ENCODE measurements around the gene PRPS2.

The PRPS2 gene

DNA sequence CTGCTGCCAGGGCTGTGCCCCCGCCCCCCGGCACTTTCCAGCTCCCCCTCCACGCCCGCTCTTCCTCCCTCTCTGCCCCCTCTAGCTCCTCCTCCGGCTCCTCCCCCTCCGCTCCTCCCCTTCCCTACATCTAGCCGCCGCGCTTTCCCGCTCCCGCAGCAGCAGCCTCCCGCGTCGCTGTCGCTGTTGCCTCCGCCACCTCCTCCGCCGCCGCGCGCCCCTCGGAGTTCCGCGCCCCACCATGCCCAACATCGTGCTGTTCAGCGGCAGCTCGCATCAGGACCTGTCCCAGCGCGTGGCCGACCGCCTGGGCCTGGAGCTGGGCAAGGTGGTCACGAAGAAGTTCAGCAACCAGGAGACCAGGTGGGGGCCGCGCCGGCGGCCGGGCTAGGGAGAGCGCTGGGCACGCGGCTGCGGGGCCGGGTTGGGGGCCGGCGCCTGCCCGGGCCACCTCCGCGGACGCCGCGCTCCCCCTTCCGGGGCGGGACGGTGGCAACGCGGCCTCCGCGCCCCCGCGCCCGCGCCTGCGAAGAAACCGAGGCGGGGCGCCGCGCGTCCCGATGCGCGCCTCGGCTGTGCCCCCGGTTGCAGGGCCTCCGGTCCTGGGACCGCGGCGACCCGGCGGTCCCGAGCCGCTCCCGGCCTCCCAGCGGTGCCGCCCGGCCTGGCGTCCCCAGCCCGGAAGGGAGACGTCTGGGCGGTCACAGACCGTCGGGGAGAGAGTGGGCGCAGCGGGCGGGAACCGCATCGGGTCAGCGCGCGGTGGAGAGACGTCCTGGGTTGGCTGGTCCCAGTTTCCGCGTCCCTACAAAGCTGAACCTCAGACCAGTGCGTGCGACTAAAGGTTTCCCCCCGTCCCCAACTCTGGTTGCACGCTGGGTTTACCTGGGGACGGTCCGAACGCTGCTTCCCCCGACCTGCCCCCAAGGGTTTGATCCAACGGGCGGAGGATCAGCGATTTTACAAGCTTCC, at the start of gene PRPS2:
Gene PRPS2 (plus strand): TSS at position 156 of the 972 bp plus-strand sequence. CDS start 86 bp downstream, at position 242.
- DNase-seq (ENCODE audit: low read depth in 2 of 2) = peak; percentile 43 to 75

GRCh38 chrX:12741416-12741815, 49.8 kb upstream of the PRPS2 start:
- DNase-seq (ENCODE audit: low read depth in 2 of 2) = no peak

DNA sequence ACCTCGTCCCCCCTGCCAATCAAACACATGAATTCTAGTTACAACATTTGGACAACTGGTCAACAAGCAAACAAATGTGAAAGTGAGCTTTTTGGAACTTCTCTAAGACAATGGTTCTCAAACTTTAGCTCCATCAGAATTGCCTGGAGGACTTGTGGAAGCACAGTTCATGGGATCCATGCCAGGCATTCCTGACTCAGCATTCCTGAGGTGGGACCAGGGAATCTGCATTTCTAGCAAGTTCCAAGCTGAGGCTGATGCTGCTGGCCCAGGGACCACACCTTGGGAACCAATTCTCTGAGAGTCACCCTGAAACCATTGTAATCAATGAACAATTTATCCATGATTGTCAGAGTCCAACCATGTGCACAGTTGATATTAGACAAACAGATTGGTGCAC, 43.8 kb upstream of the PRPS2 start:
- DNase-seq (ENCODE audit: low read depth in 2 of 2) = no peak

DNA sequence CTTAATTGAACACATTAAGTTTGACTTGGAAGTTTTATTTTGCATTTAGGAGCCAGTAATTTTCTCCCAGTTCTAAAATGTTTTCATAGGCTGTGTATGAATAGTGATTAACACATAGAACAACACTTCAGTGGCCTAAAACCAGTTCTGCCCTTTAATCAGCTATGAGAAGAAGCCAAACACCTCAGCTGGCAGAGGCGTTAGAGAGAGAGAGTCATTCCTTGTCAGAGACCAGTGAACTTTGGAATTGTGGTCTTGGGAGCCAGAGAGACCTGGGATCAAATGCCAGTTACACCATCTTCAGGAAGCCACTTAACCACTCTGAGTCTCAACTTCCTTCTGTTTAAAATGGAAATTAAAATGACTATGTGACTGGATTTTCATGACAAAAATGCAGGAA, 39.3 kb upstream of the PRPS2 start:
- DNase-seq (ENCODE audit: low read depth in 2 of 2) = no peak

DNA sequence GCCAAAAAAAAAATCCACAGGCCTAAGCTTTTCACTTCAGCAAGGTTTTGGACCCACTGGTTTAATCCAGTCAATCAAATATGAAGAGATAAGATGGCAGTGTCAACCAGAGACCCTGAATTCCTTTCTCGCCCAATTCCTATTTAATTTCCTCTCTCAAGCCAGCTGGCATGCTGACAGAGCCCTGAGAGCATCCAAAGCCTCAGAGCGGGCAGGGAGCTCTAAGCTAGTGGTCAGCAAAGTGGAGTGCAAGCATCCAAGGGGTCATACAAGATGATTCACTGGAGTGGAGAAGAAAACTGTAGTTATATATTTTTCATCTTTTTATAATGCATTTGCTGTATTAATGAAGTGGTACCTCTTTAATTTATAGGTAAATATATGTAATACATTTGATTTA, 37.8 kb upstream of the PRPS2 start:
- no peak for DNase-seq (ENCODE audit: low read depth in 2 of 2)

DNA sequence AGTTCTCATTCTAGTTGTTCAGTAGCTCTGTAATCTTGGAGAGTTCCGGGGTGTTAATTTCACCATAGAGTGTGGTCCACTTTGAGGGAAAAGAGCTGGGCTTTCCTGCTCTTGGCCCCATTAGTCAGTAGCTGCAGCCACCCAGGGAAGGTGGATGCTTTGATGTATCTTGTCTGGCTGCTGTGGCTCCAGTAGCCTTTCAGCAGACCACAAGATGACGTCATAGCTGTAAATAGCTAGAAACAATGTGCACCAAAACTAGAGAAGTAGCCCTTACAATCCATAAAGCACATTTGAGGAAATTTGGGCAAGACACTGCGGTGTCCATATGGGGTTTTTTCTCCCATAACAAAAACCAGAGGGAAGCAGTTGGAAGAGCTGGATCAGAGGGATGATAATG, 32.9 kb upstream of the PRPS2 start:
- no peak for DNase-seq (ENCODE audit: low read depth in 2 of 2)

- no peak for DNase-seq (ENCODE audit: low read depth in 2 of 2)
Measured at GRCh38 chrX:12767856-12768255, 23.4 kb upstream of the PRPS2 start.

DNA sequence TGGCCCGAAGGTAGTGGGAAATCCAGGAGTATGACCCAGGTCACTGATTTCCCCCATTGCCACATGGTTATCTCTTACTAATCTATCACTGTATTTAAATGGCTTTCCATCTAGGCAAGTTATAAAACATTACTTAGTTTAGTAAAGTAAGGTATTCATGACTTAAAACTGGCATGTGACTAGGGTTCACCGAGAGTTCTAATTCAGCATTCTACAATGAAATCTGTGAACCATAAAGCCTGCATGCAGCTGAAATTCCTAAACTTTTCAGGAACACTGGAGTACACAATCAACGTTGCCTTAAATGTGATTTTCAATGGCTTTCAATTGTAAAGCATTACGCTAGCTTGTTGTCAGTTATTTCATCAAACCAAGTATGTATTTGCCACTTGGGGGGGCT, 22.7 kb upstream of the PRPS2 start:
- no peak for DNase-seq (ENCODE audit: low read depth in 2 of 2)

DNA sequence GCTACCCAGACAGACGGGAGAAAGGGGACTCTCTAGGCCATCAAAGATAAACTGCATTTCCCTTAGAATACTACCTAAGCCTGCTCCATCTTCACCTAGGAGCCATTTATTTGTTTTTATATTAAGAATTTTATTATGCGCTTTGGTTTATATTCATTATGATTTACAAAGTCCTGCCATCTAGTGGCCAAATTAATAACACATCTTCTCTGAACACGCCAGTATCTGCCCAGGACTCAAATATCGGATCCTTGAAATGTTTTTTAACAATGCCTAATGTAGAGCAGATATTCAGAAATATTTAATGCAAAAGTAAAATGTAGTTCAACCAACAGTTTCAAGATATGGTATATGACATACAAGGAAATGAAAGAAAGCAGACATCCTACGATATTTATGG, 20.8 kb upstream of the PRPS2 start:
- DNase-seq (ENCODE audit: low read depth in 2 of 2) = no peak

- peak; percentile 27 to 50 for DNase-seq (ENCODE audit: low read depth in 2 of 2)
Measured at GRCh38 chrX:12771445-12772069, 19.7 kb upstream of the PRPS2 start.

DNA sequence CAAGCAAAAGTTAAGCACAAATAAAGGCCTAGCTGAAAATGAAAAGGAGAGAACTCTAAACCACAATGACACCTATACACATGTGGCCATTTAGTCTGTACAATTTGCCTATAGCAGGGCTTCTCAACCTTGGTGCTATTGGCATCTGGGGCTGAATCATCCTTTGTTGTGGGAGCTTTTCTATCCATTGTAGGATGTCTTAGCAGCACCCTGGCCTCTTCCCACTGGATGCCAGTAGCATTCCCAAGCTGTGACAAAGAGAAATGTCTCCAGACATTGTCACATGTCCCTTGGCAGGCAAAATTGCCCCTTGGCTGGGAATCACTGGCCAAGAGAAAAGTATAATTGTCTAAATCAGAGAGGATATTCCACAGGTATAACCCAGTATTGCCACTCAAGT, 13.5 kb upstream of the PRPS2 start:
- no peak for DNase-seq (ENCODE audit: low read depth in 2 of 2)

DNA sequence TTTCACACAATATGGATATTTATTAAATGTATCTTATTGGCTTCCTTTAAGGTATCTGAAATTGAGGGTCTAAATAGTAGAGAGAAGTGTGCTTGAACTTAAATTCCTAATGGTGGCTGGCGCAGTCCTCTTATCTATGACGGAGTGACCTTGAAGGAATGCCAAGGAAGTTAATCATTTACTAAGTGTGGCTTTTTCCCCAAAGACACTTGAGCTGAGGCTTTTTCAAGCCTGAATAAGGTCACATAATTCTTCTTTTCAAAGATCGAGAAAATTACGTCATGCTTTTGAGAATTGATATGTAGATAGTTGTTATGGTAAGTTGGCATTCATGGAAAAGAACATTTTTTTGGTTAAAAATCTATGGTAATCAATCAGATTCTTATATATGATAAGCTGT, 11.7 kb upstream of the PRPS2 start:
- DNase-seq (ENCODE audit: low read depth in 2 of 2) = no peak

- no peak for DNase-seq (ENCODE audit: low read depth in 2 of 2)
Measured at GRCh38 chrX:12788645-12789044, 2.6 kb upstream of the PRPS2 start.

- no peak for DNase-seq (ENCODE audit: low read depth in 2 of 2)
Measured at GRCh38 chrX:12789976-12790375, 1.2 kb upstream of the PRPS2 start.

- DNase-seq (ENCODE audit: low read depth in 2 of 2) = no peak
Measured at GRCh38 chrX:12790885-12791256, 341 bp upstream of the PRPS2 start.

GRCh38 chrX:12792711-12793110, 1.5 kb downstream of the PRPS2 start:
- DNase-seq (ENCODE audit: low read depth in 2 of 2) = no peak

DNA sequence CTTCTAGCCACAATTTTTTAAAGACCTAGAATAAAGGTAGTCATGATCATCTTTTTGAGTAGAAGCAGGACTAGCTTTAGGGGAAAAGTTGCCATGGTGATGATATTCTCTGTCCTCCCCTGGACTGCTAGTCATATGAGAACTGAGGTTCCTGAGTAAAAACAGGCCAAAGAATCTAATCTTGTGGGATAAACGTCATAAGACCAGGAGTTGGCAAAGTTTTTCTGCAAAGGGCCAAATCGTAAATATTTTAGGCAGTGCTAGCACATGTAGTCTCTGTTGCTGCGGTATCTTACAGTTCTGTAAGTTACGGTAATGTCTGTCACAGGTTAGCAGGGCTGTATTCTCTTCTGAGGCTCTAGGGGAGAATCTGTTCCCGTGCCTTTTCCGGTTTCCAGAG, 3.4 kb downstream of the PRPS2 start:
- DNase-seq (ENCODE audit: low read depth in 2 of 2) = no peak

DNA sequence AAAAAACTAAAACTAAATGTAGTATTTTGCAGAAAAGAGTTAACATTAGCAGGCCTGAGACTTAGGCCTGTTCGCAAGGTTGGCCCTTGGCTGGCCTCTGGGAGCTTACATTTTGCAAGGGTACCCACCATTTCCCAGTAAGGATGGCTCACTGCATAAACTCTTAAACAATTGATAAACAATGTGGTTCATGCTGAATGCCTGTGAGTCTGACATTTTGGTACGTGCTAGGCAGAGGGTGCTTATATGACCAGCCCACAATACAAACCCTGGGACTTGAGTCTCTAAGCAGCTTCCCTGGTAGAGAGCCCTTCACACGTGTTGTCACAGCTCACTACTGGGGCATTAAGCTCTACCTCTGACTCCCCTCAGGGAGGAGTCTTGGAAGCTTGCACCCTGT, 7.4 kb downstream of the PRPS2 start:
- DNase-seq (ENCODE audit: low read depth in 2 of 2) = no peak

DNA sequence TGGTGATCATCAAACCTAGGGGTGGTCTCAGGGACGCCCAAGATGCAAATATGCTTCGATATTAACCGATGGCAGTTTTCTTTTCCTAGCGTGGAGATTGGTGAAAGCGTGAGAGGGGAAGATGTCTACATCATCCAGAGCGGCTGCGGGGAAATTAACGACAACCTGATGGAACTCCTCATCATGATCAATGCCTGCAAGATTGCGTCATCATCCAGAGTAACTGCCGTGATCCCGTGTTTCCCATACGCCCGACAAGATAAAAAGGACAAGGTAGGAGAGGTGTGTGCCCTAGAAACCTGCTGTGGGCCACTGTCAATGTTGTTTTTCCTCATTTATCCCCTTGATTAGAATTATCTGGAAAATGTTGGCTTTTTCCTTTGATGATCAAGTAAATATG, 7.9 kb downstream of the PRPS2 start:
- no peak for DNase-seq (ENCODE audit: low read depth in 2 of 2)

- no peak for DNase-seq (ENCODE audit: low read depth in 2 of 2)
Measured at GRCh38 chrX:12802741-12803140, 11.5 kb downstream of the PRPS2 start.

GRCh38 chrX:12804655-12805054, 13.4 kb downstream of the PRPS2 start:
- no peak for DNase-seq (ENCODE audit: low read depth in 2 of 2)

GRCh38 chrX:12805333-12805732, 14.1 kb downstream of the PRPS2 start:
- no peak for DNase-seq (ENCODE audit: low read depth in 2 of 2)

GRCh38 chrX:12811658-12812057, 20.4 kb downstream of the PRPS2 start:
- DNase-seq (ENCODE audit: low read depth in 2 of 2) = no peak
